Endometrium (tissue), 2 donors: ENCODE measurements around the gene P2RY11.

Experiments used
- FAIRE-seq: peaks from 2 replicates; lab custom pipeline; 2012; peaks lifted over from hg19 to GRCh38; lab: Jason Lieb, UNC
- donor health status: control.
- donor health status: control.

P2RY11 gene

DNA sequence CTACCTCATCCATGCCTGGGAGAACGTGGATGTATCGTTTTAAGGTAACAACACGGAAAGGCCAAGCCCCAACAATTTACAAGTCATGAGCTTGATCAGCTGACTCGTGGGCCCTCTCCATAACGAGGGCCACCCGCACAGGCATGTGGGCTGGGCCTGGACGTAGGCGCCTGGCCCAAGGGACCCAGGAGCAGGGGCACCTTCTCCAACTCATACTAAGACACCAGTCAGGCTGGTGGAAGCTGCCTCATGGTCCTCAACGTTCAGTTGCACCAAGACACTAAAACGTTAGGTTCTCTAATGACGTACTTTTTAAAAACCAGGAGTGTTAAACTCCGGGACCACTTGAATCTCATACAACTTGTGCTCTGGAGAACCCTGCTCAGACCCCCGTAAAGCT, 30.0 kb downstream of the P2RY11 start:
- FAIRE-seq: no peak

DNA sequence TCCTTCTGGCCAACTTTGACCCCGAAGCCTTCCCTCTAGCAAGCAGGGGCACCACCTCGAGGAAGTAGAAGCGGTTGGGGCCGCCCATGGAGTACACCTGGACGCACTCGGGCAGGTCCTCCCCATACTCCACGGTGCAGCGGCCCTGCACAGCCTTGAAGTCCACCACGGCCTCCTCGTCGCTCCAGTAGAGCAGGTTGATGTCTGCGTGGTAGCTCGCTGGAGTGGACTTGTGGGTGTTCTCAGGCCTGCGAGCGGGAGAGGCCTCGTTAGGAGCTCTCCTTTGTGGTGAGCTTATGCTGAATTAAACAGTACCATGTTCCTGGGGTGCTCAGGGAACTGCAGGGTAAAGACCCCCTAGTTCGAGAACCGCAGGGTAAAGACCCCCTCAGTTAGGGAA, 30.5 kb downstream of the P2RY11 start:
- no peak for FAIRE-seq

DNA sequence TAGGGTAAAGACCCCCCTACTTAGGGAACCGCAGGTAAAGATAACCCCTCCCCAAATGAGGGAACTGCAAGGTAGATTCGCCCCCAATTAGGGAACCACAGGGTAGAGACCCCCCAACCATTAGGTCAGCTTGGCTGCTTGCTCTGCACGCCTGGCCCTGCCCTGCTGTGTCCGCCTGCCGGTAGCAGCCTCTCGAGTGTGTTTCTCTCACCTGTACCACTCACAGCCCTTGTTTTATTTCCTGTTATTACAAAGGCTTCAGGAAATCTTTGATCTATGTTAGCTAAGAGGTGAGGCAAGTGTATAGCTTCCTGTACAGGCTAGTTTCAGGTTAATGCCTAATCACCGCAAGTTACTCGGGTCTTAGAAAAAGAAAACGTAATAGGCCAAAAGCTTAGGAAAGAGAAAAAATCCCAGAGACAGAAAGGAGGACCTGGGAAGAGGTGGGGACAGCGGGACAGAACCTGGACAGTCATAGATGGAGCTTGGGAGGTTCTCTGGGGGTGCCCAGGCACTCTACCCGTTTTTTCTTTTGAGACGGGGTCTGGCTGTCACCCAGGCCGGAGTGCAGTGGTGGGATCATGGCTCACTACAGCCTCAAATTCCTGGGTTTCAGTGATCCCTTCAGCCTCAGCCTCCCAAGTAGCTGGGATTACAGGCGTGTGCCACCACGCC, 31.3 kb downstream of the P2RY11 start:
- FAIRE-seq: no peak

DNA sequence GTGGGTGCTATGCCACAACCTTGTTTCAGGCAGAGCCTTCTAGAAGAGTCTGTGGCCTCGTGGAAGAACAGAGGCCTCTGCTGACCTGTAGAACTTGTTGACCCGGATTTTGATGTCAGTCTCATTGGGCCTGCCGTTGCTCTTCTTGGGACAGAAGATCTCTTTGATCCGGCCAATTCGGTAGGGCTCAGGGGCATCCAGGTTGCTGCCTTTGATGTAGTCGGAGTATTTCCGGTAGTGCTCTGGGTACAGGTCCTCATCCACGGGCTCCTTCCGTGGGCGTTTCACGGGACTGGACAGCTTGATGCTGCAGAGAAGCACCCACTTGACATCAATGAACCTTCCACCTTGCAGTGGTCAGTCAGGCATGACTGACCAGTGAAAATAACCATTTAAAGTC, 32.2 kb downstream of the P2RY11 start:
- no peak for FAIRE-seq

DNA sequence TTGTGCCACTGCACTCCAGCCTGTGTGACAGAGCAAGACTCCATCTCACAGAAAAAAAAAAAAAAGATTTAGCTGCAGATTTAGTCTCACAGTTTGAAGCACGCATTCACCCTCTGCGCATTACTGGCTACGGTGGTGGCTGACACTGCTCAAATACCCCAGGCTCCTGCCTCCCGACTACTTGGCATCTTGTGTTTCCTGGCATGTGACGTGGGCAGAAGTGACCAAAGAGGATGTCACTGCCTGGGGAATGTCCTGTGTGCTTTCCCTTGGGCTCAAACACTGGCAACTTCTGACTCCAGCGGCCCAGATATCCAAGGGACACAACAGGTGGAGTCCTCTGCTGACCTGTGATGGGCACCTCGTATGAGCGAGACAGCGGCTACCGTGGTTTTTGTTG, 32.9 kb downstream of the P2RY11 start:
- no peak for FAIRE-seq

DNA sequence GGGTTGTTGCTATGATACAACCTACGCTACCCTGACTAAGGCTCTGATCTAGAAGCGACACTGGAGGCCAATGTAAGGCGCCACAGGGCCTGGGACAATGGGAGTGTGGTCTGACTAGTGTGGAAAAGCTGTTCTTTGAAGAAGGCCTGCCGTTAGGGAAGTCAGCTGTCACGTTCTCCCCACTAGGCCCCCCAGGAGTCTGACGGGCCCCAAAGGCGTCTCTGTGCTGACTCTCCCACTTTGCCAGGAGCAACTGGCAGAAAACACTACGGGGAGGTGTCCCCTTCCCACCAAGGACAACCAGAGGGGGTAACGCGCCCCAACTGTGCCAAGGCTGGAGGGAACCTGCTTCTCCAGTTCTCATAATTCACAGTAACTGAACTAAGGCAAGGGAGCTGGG, 33.5 kb downstream of the P2RY11 start:
- no peak for FAIRE-seq

DNA sequence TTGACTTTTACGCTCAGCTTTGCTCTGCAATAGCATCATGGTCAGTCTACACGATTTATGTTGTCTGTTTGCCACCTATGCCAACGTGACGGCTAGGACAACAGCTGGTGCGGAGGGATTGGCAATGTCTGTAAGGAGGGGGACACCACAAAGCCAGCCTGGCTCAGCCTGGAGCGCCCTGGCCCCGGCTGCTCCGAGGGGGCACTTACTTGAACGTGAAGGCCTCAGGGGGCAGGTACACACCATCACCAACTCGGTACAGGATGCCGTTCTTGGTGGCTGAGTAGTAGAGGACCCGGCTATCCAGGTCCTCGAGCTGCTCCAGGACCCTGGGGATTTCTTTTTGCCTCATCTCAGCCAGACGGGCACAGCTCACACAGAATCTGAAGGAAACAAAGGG, 34.6 kb downstream of the P2RY11 start:
- FAIRE-seq: no peak

DNA sequence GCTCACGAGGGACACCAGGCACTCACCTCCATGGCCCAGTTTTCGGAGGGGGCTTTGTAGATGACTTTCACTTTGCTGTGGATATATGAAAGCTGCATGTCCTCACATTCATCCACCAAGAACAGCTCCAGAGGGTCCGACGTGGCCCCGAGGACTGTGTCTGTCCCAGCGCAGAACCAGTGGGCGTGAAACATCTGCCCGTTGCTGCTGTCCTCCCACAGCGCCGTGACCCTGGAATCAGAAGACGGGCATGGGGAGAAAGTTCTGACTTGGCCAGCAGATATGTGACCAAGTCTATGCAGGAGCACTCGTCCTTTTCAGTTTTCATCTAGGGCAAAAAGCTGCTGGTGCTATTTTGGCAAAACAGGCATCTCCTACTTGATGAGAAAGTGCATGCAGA, 37.9 kb downstream of the P2RY11 start:
- no peak for FAIRE-seq

DNA sequence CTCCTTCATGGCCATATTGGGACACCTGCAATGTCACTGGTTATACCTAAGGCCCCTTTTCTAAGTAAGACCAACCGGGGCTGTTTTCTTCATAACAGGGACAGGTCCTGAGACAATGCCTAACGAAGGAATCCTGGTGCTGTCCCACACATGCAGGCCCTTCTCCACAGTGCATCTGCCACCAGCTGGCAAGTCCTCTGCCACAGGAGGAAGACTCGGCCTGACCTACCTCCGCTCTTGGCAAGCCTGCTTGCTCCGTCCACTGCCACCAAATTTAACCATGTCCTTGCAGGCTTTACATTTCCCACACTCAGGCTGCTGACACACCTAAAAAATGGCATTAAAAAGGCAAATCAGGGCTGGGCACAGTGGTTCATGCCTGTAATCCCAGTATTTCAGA, 40.0 kb downstream of the P2RY11 start:
- no peak for FAIRE-seq

DNA sequence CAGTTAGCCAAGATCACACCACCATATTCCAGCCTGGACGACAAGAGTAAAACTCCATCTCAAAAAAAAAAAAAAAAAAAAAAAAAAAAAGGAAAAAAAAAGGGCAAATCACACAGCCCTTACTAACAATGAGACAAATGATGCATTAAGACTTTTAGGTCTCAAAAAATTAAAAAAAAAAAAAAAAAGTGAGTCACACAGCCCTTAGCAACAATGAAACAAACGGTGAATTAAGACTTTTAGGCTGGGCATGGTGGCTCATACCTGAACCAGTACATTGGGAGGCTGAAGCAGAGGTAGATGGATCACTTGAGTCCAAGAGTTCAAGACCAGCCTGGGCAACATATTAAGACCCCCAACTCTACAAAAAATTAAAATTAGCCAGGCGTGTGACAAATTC, 40.6 kb downstream of the P2RY11 start:
- FAIRE-seq: no peak

DNA sequence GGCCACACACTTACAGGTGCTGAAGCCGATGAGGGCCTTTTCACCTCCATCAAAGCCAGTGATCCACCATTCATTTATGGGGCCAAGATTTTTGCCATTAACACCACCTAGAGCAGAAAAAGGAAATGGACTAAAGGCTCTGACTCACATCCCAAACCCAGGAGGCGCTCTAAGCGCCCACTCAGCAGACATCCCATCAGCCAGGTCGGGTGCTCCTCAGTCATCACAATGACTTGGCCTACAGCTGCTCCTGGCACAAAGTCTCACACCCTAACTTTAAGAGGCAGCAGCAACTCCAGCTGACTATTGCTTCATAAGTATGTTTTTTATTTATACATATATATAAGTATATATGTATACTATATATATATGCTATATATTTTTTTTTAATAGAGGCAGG, 44.3 kb downstream of the P2RY11 start:
- no peak for FAIRE-seq

DNA sequence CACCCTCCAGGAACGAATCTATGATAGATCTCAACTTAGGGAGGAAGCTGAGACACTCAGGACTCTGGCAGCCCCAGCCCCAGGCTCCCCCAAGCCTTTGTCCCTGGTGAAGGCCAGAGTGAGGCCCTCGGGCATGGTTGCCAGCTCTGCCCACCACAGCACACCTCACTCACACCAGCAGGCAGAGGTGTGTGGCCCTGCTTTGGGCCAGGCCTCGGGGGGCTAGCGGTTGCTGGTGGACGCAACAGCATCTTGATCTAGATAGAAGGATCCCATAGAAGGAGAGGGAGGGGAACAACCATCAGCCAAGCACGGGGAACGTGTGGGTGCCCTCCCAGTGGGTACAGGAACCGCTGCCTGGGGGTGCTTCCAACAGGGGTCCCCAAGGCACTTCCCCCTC, 46.6 kb downstream of the P2RY11 start:
- no peak for FAIRE-seq

DNA sequence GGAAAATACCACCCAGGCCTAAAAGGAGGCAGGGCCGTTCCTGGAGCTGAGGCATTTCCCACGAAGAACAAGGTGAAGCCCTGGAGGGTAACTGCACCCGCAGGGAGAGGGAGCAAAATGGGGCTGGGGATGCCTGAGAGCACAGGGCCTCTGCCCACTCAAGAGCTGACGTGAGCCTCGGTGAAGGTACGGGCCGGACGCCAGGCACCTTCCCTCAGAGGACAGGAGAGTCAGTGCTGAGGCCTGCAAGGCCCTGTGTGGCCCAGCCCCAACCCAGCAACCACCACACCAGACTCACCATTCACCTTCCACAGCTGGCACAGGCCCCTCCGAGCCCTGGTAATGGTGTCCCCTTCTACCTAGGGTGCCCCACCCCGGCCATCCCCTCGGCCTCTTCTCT, 47.0 kb downstream of the P2RY11 start:
- FAIRE-seq: no peak

DNA sequence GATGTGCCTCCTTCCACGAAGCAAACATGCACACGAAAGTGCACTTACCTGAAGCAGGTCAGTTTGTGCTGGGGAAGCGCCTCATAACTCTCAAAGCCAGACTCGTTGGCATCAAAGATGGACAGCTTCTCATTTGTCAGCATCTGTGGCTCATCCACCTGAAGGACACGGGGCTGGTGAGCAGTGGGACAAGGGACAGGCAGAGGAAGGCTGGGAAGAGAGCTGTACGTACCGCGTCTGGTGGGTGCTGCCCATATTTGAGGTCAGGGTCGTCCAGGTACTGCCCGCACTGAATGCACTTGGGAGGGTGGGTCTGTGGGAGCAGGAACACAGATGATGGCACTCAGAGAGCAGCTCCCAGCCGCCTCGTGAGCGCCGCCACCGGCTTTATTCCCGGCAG, 48.1 kb downstream of the P2RY11 start:
- no peak for FAIRE-seq

DNA sequence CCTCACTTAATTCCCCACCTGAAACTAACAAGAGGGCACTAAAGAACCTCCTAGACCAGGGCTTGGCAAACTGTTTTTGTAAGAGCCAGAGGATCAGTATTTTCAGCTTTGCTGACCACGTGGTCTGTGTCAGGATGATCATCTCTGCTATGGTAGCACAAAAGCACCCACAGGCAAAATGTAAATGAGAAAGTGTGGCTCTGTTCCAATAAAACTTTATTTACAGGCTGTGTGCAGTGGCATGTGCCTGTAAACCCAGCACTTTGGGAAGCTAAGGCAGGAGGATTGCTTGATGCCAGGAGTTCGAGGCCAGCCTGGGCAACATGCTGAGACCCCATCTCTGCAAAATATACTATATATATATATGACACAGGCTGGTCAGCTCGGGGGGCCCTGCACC, 52.0 kb downstream of the P2RY11 start:
- no peak for FAIRE-seq
